NCI-H226 (cell line): ENCODE data around the gene KCNH3.
"Not testable (repeated sequence)": the region's sequence is repeated elsewhere in the genome, so short reads cannot be mapped to it uniquely, and the experiment has no call there.

Experiments used
- DNase-seq: peaks from one replicate; pipeline ENCODE4 v3.0.0-alpha.2; 2015

The KCNH3 gene

DNA sequence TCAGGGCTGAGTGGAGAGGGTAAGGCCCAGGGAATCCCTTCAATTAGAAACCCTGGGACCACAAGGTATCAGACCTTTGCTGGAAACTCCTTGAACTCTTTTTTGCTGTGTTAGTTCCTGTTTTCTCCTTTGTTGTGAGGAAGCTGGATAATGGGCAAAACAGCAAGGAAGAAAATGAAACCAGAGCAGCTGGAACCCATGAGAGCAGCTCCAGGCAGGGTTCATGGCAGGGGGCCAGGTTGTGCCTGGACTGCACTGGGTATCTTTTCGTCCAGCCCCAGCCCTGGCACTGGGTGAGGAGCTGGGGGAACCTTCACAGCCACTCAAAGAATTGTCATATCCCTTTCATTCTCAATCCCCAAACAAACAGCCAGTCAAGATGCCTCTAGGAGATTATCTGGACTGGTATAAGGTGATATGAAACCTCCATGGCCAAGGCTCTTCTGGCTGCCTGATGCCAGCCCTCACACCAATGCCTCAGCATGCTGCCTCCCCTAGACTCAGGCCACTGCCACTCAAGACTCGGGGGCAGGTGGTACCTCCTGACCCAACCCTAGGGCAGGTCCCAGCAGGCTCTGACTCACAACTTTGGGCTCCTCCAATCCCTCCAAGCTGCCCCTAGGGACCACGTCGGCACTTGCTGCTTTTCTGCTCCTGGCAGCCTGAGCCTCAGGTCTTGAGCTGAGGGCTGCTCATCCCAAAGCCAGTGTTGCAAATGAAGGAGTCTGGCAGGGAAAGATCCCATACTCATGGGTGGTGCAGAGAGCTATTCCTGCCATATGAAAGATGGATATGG lies 50.1 kb downstream of the KCNH3 start:
- no peak for DNase-seq

GRCh38 chr12:49598527-49598926 lies 59.7 kb downstream of the KCNH3 start:
- DNase-seq, result no peak

DNA sequence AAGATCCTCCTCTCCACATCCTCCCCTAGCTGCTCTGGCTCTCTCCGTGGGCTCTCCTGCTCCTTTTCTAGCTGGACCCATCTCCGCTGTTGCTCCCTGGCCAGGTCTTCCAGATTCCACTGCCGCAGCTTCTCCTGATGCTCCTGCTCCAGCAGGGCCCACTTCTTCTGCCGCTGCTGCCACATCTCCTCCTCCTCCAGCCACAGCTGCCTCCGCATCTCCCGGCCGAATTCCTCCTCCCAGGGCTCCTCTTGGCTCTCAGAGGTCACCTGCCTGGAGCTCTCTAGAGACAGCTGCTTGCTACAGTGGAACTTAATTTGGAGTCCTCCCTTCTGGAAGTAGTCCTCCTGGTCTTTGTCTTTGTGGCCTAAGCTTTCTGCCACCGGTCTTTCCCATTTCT lies 61.1 kb downstream of the KCNH3 start:
- no peak for DNase-seq

DNA sequence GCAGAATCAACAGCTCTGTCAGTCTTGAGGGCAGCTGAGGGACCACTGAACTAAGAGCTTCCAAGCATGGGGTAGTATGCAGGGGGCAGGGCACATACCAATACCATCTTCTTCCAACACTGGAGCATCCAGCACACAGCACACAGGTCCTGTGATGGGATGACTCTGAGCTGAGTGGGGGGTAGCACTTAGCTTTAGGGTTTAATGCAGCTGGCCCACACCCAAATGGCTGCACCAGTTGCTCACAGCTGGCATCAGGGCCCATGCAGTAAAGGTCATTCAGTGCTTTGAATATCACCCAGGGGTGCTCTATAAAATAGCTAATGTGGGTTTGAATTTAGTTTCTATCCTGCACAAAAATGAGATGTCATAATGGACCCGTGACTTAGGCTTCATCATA lies 64.9 kb downstream of the KCNH3 start:
- no peak for DNase-seq

GRCh38 chr12:49604856-49605255 lies 66.0 kb downstream of the KCNH3 start:
- no peak for DNase-seq

- DNase-seq, result not testable (repeated sequence)
Measured at GRCh38 chr12:49605539-49605938, 66.7 kb downstream of the KCNH3 start, which contains the start of gene FAM186B. TSS of gene FAM186B (minus strand) at chr12:49605639. CDS start at chr12:49605477, 162 bp downstream.
